B cell (primary cell): ENCODE results near the gene LRTM1.

Experiments
- CTCF ChIP-seq: fragments of 200-600 bp; IDR thresholded peaks from one replicate; pipeline ENCODE4 v1.8.0; 2022; ENCODE audit warnings: antibody characterized with exemption, mild to moderate bottlenecking
- EZH2 ChIP-seq: IDR thresholded peaks from 2 replicates; pipeline ENCODE4 v1.6.1; 2012; ENCODE audit warnings: borderline replicate concordance, low read depth, mild to moderate bottlenecking, moderate library complexity, low read length; ENCODE audit not compliant: insufficient read depth, poor library complexity, severe bottlenecking

- TF ChIP-seq CTCF (no peak), EZH2 (no peak)
These were observed 27.6 kb upstream of the LRTM1 start for GRCh38 chr3:54955496-54955895.
